GM12801 (cell line): ENCODE data around the gene SERPINE3.

ENCODE experiments used
- TF ChIP-seq, protein P1 (sequence below): IDR thresholded peaks from one replicate; pipeline ENCODE4 v1.5.1; 2011; ENCODE audit warnings: control low read depth; ENCODE audit not compliant: insufficient read length; ENCODE audit errors: extremely low read depth

SERPINE3 gene

DNA sequence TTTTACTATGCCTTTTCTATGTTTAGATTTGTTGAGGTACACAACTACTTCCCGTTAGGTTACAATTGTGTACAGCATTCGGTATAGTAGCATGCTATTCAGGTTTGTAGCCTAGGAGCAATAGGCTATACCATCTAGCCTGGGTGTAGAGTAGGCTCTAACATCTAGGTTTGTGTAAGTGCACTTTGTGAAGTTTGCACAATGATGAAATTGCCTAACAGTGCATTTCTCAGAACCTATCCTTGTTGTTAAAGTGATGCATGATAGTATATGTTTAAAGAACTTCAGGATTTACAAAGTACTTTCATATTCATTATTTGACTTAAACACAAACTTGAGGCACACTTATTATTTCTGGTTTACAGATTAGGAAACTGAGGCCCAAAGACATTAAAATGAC is 11.5 kb upstream of the SERPINE3 start:
- TF ChIP-seq, protein P1, sequence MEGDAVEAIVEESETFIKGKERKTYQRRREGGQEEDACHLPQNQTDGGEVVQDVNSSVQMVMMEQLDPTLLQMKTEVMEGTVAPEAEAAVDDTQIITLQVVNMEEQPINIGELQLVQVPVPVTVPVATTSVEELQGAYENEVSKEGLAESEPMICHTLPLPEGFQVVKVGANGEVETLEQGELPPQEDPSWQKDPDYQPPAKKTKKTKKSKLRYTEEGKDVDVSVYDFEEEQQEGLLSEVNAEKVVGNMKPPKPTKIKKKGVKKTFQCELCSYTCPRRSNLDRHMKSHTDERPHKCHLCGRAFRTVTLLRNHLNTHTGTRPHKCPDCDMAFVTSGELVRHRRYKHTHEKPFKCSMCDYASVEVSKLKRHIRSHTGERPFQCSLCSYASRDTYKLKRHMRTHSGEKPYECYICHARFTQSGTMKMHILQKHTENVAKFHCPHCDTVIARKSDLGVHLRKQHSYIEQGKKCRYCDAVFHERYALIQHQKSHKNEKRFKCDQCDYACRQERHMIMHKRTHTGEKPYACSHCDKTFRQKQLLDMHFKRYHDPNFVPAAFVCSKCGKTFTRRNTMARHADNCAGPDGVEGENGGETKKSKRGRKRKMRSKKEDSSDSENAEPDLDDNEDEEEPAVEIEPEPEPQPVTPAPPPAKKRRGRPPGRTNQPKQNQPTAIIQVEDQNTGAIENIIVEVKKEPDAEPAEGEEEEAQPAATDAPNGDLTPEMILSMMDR = no peak

DNA sequence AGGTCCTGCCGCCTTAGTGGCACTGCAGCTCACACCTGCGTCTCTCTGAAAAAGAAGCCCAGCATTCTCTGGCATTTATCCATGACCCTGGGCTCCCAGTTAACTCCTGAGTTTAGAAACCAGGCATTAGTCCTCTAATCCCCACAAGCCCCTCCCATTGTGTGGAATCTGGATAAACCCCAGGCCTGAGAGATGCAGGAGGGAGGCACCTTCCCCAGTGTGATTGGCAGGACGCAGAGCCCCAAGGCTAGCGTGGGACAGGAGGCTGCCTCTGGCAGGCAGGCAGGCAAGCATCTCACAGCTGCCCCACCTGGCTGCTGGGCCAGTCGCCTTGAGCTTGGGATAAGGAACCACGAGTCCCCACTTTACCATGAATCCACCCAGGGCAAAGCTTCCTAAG is 11.0 kb upstream of the SERPINE3 start:
- TF ChIP-seq, protein P1 = no peak

DNA sequence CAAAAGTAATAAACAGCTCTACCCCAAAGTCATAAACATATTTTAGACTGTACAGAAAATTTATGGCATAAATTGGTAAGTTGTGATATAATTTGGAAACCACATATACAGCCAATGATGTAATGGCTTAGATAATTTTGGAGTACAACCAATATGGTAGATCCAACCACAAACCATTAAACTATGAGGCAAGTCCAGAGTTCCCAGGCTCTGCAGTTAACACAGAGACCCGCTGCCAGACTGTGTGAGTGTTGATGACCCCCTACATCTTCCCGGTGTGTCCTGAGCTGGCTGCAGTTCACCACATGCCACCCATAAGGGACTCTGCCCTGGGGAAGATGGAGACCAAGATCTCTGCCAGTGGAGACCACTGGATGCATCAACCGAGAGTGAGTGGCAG is 9.9 kb upstream of the SERPINE3 start:
- TF ChIP-seq, protein P1 = no peak

GRCh38 chr13:51330791-51331190 is 8.7 kb upstream of the SERPINE3 start:
- TF ChIP-seq, protein P1 = no peak

- TF ChIP-seq, protein P1 = no peak
Measured at GRCh38 chr13:51331354-51331861, 8.1 kb upstream of the SERPINE3 start.

DNA sequence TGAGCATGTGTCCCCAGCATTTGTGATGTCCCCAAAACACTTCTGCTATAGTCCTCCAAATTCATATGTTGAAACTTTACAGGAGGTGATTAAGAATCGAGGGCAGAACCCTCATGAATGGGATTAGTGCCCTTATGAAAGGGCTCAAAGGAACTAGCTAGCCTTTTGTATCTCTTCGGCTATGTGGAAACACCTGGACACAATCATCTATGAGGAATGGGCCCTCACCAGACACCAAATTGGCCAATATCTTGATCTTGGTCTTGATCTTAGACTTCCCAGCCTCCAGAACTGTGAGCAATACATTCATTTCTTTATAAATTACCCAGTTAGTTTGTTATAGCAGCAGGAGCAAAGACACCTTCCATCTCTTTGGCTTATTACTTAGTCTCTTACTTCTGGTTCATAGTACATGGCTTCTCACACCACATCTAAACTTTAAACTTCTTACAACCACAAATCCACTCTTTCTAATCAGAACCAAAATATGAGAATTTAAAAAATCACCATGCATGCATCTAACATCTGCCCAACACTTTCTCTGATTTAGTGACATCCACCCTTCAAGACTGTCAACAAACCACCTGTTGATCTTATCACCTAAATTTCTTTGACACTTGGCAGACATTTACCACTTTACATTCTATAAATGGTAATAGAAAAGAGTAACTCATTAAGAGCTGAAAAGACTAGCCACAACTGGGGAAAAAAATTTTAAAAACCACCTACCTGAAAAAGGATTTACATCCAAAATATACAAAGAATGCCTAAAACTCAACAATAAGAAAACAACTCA is 6.7 kb upstream of the SERPINE3 start:
- TF ChIP-seq, protein P1 = no peak

DNA sequence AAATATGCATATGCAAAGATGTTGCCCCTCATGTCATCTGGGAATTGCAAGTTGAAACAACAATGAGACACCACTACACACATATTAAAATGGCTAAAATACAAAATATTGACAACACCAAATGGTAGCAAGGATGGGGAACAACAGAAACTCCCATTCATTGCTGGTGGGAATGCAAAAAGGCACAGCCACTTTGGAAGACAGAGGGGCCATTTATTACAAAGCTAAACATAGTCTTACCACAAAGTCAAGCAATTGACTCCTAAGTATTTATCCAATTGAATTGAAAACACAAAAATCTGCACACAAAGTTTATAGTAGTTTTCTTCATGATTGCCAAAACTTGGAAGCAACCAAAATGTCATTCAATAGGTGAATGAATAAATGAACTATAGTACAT is 6.1 kb upstream of the SERPINE3 start:
- TF ChIP-seq, protein P1 = no peak
